Ovary (tissue), 9 donors: ENCODE data around the gene ZNF789. TPM values are rescaled to one million over a fixed set of nuclear protein-coding genes. Genes with fewer than 3 reads are reported as not detected.
"Not testable (repeated sequence)": the region's sequence is repeated elsewhere in the genome, so short reads cannot be mapped to it uniquely, and the experiment has no call there.

Experiments used
- DNase-seq, 5 donors: peaks; one replicate each; pipeline ENCODE4 v3.0.0-alpha.2; 2019 to 2020
- H3K27ac ChIP-seq, 2 donors: fragments of 200-600 bp; one replicate each; pipeline versions ENCODE4 v1.5.1 to v1.8.0; 2019 to 2022
- H3K27me3 ChIP-seq: fragments of 200-600 bp; one replicate; pipeline ENCODE4 v1.8.0; 2022
- H3K36me3 ChIP-seq: fragments of 200-600 bp; sonication (generic); one replicate; pipeline ENCODE4 v1.5.1; 2019
- H3K4me1 ChIP-seq: one replicate; pipeline ENCODE4 v1.8.1; 2013; ENCODE audit warnings: mild to moderate bottlenecking, moderate library complexity; ENCODE audit not compliant: insufficient read depth
- H3K4me3 ChIP-seq: fragments of 200-600 bp; sonication (generic); one replicate; pipeline ENCODE4 v1.5.1; 2017
- H3K9me3 ChIP-seq, 2 donors: fragments of 200-600 bp in 1 of 2; sonication (generic) in 1 of 2; one replicate each; pipeline versions ENCODE4 v1.5.1 to v1.8.1; 2013 to 2019; ENCODE audit warnings: mild to moderate bottlenecking in 1 of 2, moderate library complexity in 1 of 2
- CTCF ChIP-seq, 3 donors: fragments of 450-650 bp in 2 of 3; fragments of 200-600 bp in 1 of 3; IDR thresholded peaks; one replicate each; pipeline versions ENCODE4 v1.5.1 to v1.8.0; 2016 to 2022; ENCODE audit warnings: antibody characterized with exemption in 3 of 3, mild to moderate bottlenecking in 1 of 3
- EP300 ChIP-seq: sonication (generic); formaldehyde crosslinking; IDR thresholded peaks from one replicate; pipeline ENCODE4 v1.6.1; 2017; ENCODE audit warnings: antibody characterized with exemption
- POLR2A ChIP-seq: fragments of 450-650 bp; IDR thresholded peaks from one replicate; pipeline ENCODE4 v1.6.1; 2017; ENCODE audit warnings: antibody characterized with exemption, mild to moderate bottlenecking, moderate library complexity
- WGBS, 3 donors: extraction: QIAGEN DNeasy Blood & Tissue Kit in 1 of 3; methylation state at CpG; one replicate each; pipeline versions ENCODE4 v1.1.5 to v1.1.7; 2013 to 2017; 5-methylcytosine and 5-hydroxymethylcytosine counted together
- intact Hi-C, 4 donors: fragments of 100-400 bp; cut with DNase I; formaldehyde crosslinking; loops; one replicate each; pipeline versions ENCODE4 v1.11.0 to v1.15.1; 2022 to 2023
- polyA plus RNA-seq, 2 donors: library from polyadenylated mRNA; stranded (reverse); fragments of 200-250 nt in 1 of 2; fragments of 350-450 nt in 1 of 2; fragmentation: Illumina TruSeq in 1 of 2; extraction: RNeasy Lipid Tissue Mini Kit (QIAGEN cat#74804) in 1 of 2; gene quantifications; one replicate each; pipeline ENCODE4 v1.2.3, GENCODE V29; 2013 to 2014
- total RNA-seq, 7 donors: library from RNA; depleted of rRNA in 2 of 7; stranded (reverse); fragments of >200 nt in 2 of 7; fragmentation: NEBNext Ultra II Directional in 3 of 7; extraction: Animal tissue kit (Norgen Biotek cat#: 25700) in 3 of 7; gene quantifications; one replicate each; pipeline versions ENCODE4 v1.1.0 to v1.2.4, GENCODE V29; 2016 to 2023
- donor health status: DM: no; HTN: no; CAD: no; lungs with moderate emphysema.
- donor health status: DM: no; HTN: no; CAD: no.
- donor health status: Bipolar disorder and iron deficiency.
- donor health status: DM: yes; HTN: yes; CAD: no.
- donor health status: DM: no; HTN: no; CAD: no.
- donor health status: DM: yes; HTN: yes; CAD: no.

Gene ZNF789
- total and polyA plus RNA-seq, 9 donors = 4.4 to 15.8 (median 10.1) TPM

DNA sequence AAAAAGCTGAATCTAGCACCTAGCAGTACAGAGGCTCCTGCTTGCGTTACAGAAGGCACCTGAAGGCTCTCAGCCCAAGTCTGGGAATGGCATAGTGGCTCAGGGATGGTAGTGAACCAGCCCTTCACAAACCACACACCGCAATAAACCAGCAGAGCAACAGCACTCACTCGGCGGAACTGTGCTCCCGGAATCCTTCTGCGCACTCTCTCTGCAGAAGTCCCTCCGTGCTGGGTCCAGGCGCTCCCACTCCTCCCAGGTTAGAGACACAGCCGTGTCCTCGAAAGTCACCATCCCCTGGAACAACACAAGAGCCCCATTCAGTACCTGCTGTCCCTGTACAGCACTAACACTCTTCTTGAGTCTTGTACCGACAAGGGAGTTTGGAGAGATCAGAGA is 25.9 kb downstream of the ZNF789 start:
- peak overlapping the region; percentile 99 for H3K4me3 ChIP-seq
- TF ChIP-seq EP300 (no peak), POLR2A (no peak), CTCF (IDR thresholded peaks at IDR 0.05) (no peak)
- DNase-seq = no peak
- WGBS, 3 donors = 67 to 72% (median 68%) methylated on average over 11 of the region's 11 CpGs
- H3K27ac ChIP-seq = no peak overlapping the region
- no peaks in the 10 kb centered on the region for H3K27me3 ChIP-seq
- intact Hi-C loops = no loop called here
- H3K36me3 ChIP-seq = peaks cover 3% of the 10 kb centered on the region
- peaks cover 0 to 15% of the 10 kb centered on the region in 2 donors for H3K9me3 ChIP-seq
- peaks cover 9% of the 10 kb centered on the region for H3K4me1 ChIP-seq

DNA sequence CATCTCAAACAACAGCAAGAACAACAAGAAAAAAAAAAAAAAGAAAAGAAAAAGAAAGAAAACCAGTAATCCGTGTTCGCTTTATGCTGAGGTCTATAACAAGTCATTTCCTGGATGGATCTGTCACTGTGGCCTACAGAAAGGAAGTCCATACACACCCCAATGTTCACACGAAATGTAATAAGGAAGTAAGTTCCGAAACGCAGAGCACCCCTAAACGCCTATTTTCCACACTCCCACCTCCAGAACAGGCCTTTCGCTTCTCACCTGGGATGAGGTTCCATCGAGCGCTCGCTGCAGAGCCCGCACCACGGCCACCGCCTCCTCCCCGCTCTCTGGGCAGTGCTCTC is 26.7 kb downstream of the ZNF789 start:
- TF ChIP-seq EP300 (no peak), POLR2A (no peak), CTCF (IDR thresholded peaks at IDR 0.05) (no peak)
- 0 to 4% (median 1%) methylated on average over 14 of the region's 14 CpGs for WGBS, 3 donors

GRCh38 chr7:99499721-99500636 is 27.3 kb downstream of the ZNF789 start, which contains the start of gene ZNF394:
TSS of gene ZNF394 (minus strand) at chr7:99500281. CDS start at chr7:99500093, 188 bp downstream.
- Histone ChIP-seq H3K27ac (peak within 1 kb of the TSS; percentile 46 to 92), H3K4me3 (peak within 1 kb of the TSS; percentile 99), H3K27me3 (no peaks in the 10 kb centered on the region), H3K4me1 (peaks cover 9% of the 10 kb centered on the region), H3K36me3 (no peaks in the 10 kb centered on the region), H3K9me3 (peaks cover 0 to 4% of the 10 kb centered on the region in 2 donors)
- WGBS, 3 donors = 0 to 1% (median 0%) methylated on average over 68 of the region's 68 CpGs
- intact Hi-C loops = loop anchor here in 1 of 4 donors (5.0 kb wide), 1 partner anchor 52 kb away; the partner anchor contains the start of gene FAM200A
- peak; percentile 87 to 93 (median 90) for DNase-seq
- TF ChIP-seq POLR2A = peak; percentile 68
- no peak for TF ChIP-seq EP300

More for the DNA sequence above, 26.7 kb downstream of the ZNF789 start:
- Histone ChIP-seq H3K36me3 (no peaks in the 10 kb centered on the region), H3K27me3 (no peaks in the 10 kb centered on the region), H3K27ac (peak overlapping the region; percentile 46 to 92), H3K4me1 (peaks cover 9% of the 10 kb centered on the region), H3K4me3 (peak overlapping the region; percentile 99), H3K9me3 (peaks cover 0 to 7% of the 10 kb centered on the region in 2 donors)
- DNase-seq = no peak
- intact Hi-C loops = no loop called here

DNA sequence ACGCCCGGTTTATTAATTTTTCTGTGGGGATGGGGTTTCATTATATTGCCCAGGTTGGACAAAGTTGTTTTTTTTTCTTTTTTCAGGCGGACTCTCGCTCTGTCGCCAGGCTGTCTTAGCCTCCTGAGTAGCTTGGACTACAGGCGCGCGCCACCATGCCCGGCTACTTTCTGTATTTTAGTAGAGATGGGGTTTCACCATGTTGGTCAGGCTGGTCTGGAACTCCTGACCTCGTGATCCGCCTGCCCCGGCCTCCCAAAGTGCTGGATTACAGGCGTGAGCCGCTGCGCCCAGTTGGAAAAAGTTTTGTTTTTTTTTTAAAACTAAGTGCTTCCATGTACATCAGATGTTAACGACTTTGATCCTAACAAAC is 27.9 kb downstream of the ZNF789 start:
- TF ChIP-seq CTCF (IDR thresholded peaks at IDR 0.05) = no peak
- no peak for TF ChIP-seq POLR2A
- TF ChIP-seq EP300 = no peak
- WGBS, 3 donors = 38 to 52% (median 51%) methylated on average over 16 of the region's 16 CpGs
- peak in 1 of 5 donors; percentile 33 for DNase-seq
- H3K9me3 ChIP-seq = peaks cover 0 to 4% of the 10 kb centered on the region in 2 donors
- H3K4me3 ChIP-seq = peak overlapping the region; percentile 99
- H3K4me1 ChIP-seq = peaks cover 9% of the 10 kb centered on the region
- no peaks in the 10 kb centered on the region for H3K36me3 ChIP-seq
- intact Hi-C loops = loop anchor here in 1 of 4 donors (5.0 kb wide), 1 partner anchor 52 kb away; the partner anchor contains the start of gene FAM200A
- H3K27ac ChIP-seq = peak overlapping the region; percentile 46 to 92
- H3K27me3 ChIP-seq = no peaks in the 10 kb centered on the region

DNA sequence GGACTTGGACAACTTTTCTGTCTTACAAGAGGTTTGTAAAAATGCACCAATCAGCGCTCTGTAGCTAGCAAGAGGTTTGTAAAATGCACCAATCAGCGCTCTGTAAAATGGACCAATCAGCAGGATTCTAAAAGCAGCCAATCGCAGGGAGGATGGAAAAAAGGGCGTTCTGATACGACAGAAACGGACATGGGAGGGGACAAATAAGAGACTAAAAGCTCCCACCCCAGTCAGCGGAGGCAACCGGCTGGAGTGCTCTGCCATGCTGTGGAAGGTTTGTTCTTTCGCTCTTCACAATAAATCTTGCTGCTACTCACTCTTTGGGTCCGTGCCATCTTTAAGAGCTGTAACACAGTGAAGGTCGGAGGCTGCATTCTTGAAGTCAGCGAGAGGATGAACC is 28.5 kb downstream of the ZNF789 start:
- not testable (repeated sequence) for H3K27ac ChIP-seq, H3K36me3 ChIP-seq, H3K27me3 ChIP-seq, H3K9me3 ChIP-seq, H3K4me3 ChIP-seq
- peaks cover 15% of the 10 kb centered on the region for H3K4me1 ChIP-seq
- intact Hi-C loops = loop anchor here in 1 of 4 donors (5.0 kb wide), 1 partner anchor 51 kb away; the partner anchor contains the start of gene FAM200A
- 82 to 89% (median 88%) methylated on average over 12 of the region's 12 CpGs for WGBS, 3 donors
- peak in 1 of 5 donors; percentile 30 for DNase-seq
